Measurements from ENCODE around the gene F11R. TPM values are rescaled to one million over a fixed set of nuclear protein-coding genes. Genes with fewer than 3 reads are reported as not detected.

The F11R gene
- total RNA-seq, 3 donors from 2014 or later: 84.0 to 222 (median 157) TPM

- H3K4me1 ChIP-seq (ENCODE audit: low read depth): peaks cover 10% of the 10 kb centered on the region
- H3K4me3 ChIP-seq: peak overlapping the region; percentile 74
- intact Hi-C loops (cut with DNase I, micrococcal nuclease): loop anchor here in 1 of 2 donors (5.0 kb wide), 1 partner anchor 52 kb away; the partner anchor contains the start of gene KLHDC9
- H3K36me3 ChIP-seq (ENCODE audit: low read depth): peaks cover 17% of the 10 kb centered on the region
- ATAC-seq: peak; percentile 73
- TF ChIP-seq CTCF (IDR thresholded peaks at IDR 0.05): no peak
- peaks cover 3% of the 10 kb centered on the region for H3K9me3 ChIP-seq
- peak; percentile 77 to 87 (median 81) for DNase-seq
These were observed 24.2 kb upstream of the F11R start for GRCh38 chr1:161044908-161045735.

GRCh38 chr1:161044535-161044907, 23.6 kb upstream of the F11R start:
- intact Hi-C loops (cut with DNase I, micrococcal nuclease): no loop called here
- peaks cover 17% of the 10 kb centered on the region for H3K36me3 ChIP-seq (ENCODE audit: low read depth)
- peaks cover 16% of the 10 kb centered on the region for H3K4me1 ChIP-seq (ENCODE audit: low read depth)
- DNase-seq (no peak), ATAC-seq (no peak)
- peak overlapping the region; percentile 74 for H3K4me3 ChIP-seq
- peaks cover 3% of the 10 kb centered on the region for H3K9me3 ChIP-seq
- no peak for TF ChIP-seq CTCF (IDR thresholded peaks at IDR 0.05)

- intact Hi-C loops (cut with DNase I, micrococcal nuclease): no loop called here
- ATAC-seq: no peak
- Histone ChIP-seq H3K36me3 (ENCODE audit: low read depth) (peaks cover 17% of the 10 kb centered on the region), H3K9me3 (no peaks in the 10 kb centered on the region), H3K4me3 (no peak overlapping the region), H3K4me1 (ENCODE audit: low read depth) (peaks cover 28% of the 10 kb centered on the region)
- DNase-seq: no peak
- no peak for TF ChIP-seq CTCF (IDR thresholded peaks at IDR 0.05)
These were observed 18.6 kb upstream of the F11R start for GRCh38 chr1:161039546-161039945.

GRCh38 chr1:161039154-161039545, 18.2 kb upstream of the F11R start:
- TF ChIP-seq CTCF (IDR thresholded peaks at IDR 0.05): no peak
- DNase-seq (no peak), ATAC-seq (no peak)
- no peaks in the 10 kb centered on the region for H3K9me3 ChIP-seq
- H3K4me1 ChIP-seq (ENCODE audit: low read depth): peaks cover 26% of the 10 kb centered on the region
- intact Hi-C loops (cut with DNase I, micrococcal nuclease): no loop called here
- peaks cover 17% of the 10 kb centered on the region for H3K36me3 ChIP-seq (ENCODE audit: low read depth)
- H3K4me3 ChIP-seq: peak overlapping the region; percentile 48

GRCh38 chr1:161038523-161039153, 17.7 kb upstream of the F11R start, which contains the start of gene TSTD1:
TSTD1 (minus strand) TSS chr1:161038964; CDS start chr1:161038889, 75 bp downstream.
- Histone ChIP-seq H3K36me3 (ENCODE audit: low read depth) (peaks cover 17% of the 10 kb centered on the region), H3K9me3 (no peaks in the 10 kb centered on the region), H3K4me3 (peak within 1 kb of the TSS; percentile 48), H3K4me1 (ENCODE audit: low read depth) (peaks cover 21% of the 10 kb centered on the region)
- peak; percentile 90 to 93 (median 91) for DNase-seq
- no peak for TF ChIP-seq CTCF (IDR thresholded peaks at IDR 0.05)
- peak; percentile 95 for ATAC-seq
- intact Hi-C loops (cut with DNase I, micrococcal nuclease): no loop called here
